Suprapubic skin (tissue), 3 donors: ENCODE results near the gene PAGR1.

Experiments used
- CTCF ChIP-seq, 2 donors: fragments of 200-600 bp in 1 of 2; fragments of 450-650 bp in 1 of 2; sonication (generic) in 1 of 2; IDR thresholded peaks; one replicate each; pipeline ENCODE4 v1.5.1; 2016 to 2019; ENCODE audit warnings: antibody characterized with exemption in 2 of 2, mild to moderate bottlenecking in 1 of 2, moderate library complexity in 1 of 2
- POLR2AphosphoS5 ChIP-seq, 3 donors: sonication (generic); formaldehyde crosslinking; IDR thresholded peaks; one replicate each; pipeline ENCODE4 v1.6.1; 2017; ENCODE audit warnings: antibody characterized with exemption in 3 of 3

- TF ChIP-seq CTCF (IDR thresholded peaks at IDR 0.05) (no peak), POLR2AphosphoS5 (IDR thresholded peaks at IDR 0.05) (no peak)
Observed at GRCh38 chr16:29812754-29813643, 3.0 kb upstream of the PAGR1 start.
